GM13977 (cell line): ENCODE results near the gene USP46.

Experiments
- DNase-seq: peaks from one replicate; pipeline ENCODE4 v3.0.0; 2012; ENCODE audit warnings: low spot score
- CTCF ChIP-seq: IDR thresholded peaks from 2 replicates; pipeline ENCODE4 v1.5.1; 2012; ENCODE audit warnings: mild to moderate bottlenecking, control low read depth; ENCODE audit not compliant: insufficient read depth; ENCODE audit errors: extremely low read depth, missing control alignments
- in situ Hi-C: fragments of 300-500 bp; cut with MboI; formaldehyde crosslinking; loops from one replicate; pipeline ENCODE4 v1.12.0; 2022; ENCODE audit warnings: low sequenced_read_pairs, low pct_unique_long_range_greater_than_20kb, mixed read lengths, inconsistent platforms; ENCODE audit not compliant: unreplicated experiment

USP46 gene

GRCh38 chr4:52641854-52642563 lies 17.1 kb downstream of the USP46 start:
- peak; percentile 43 for DNase-seq
- in situ Hi-C loops, result no loop called here

GRCh38 chr4:52640808-52641565 lies 18.1 kb downstream of the USP46 start:
- DNase-seq, result no peak
- in situ Hi-C loops, result no loop called here

More at GRCh38 chr4:52641854-52642563, 17.1 kb downstream of the USP46 start:
- no peak for TF ChIP-seq CTCF

GRCh38 chr4:52638717-52639116 lies 20.4 kb downstream of the USP46 start:
- in situ Hi-C loops, result no loop called here
- TF ChIP-seq CTCF, result no peak
- DNase-seq, result no peak

More at GRCh38 chr4:52640808-52641565, 18.1 kb downstream of the USP46 start:
- TF ChIP-seq CTCF, result no peak

GRCh38 chr4:52637116-52637515 lies 22.0 kb downstream of the USP46 start:
- in situ Hi-C loops, result no loop called here
- DNase-seq, result no peak
- TF ChIP-seq CTCF, result no peak

- in situ Hi-C loops, result no loop called here
- TF ChIP-seq CTCF, result no peak
- no peak for DNase-seq
Measured at GRCh38 chr4:52635560-52635959, 23.5 kb downstream of the USP46 start.

GRCh38 chr4:52635130-52635529 lies 24.0 kb downstream of the USP46 start:
- DNase-seq, result no peak
- in situ Hi-C loops, result no loop called here
- no peak for TF ChIP-seq CTCF
